ENCODE measurements around the gene PTPDC1. TPM values are rescaled to one million over a fixed set of nuclear protein-coding genes. Genes with fewer than 3 reads are reported as not detected.

PTPDC1 gene
- total RNA-seq, 1 donor = 7.8 TPM

GRCh38 chr9:94057918-94058317 lies 26.3 kb upstream of the PTPDC1 start:
- no peak for TF ChIP-seq CTCF (IDR thresholded peaks at IDR 0.05; ENCODE audit: insufficient read depth, low read depth, low read length)
- DNase-seq (ENCODE audit: low read depth) = no peak
- no peak overlapping the region for H3K4me3 ChIP-seq (ENCODE audit: low read depth, low read length)

- no peak for DNase-seq (ENCODE audit: low read depth)
- no peak for TF ChIP-seq CTCF (IDR thresholded peaks at IDR 0.05; ENCODE audit: insufficient read depth, low read depth, low read length)
- H3K4me3 ChIP-seq (ENCODE audit: low read depth, low read length) = no peak overlapping the region
These were observed 22.4 kb upstream of the PTPDC1 start for GRCh38 chr9:94061864-94062263.

- peak; percentile 86 for TF ChIP-seq CTCF (IDR thresholded peaks at IDR 0.05; ENCODE audit: insufficient read depth, low read depth, low read length)
- H3K4me3 ChIP-seq (ENCODE audit: low read depth, low read length) = no peak overlapping the region
- peak; percentile 93 for DNase-seq (ENCODE audit: low read depth)
These were observed 18.7 kb upstream of the PTPDC1 start for GRCh38 chr9:94065535-94065961.

- DNase-seq (ENCODE audit: low read depth) = peak; percentile 2
- no peak for TF ChIP-seq CTCF (IDR thresholded peaks at IDR 0.05; ENCODE audit: insufficient read depth, low read depth, low read length)
- H3K4me3 ChIP-seq (ENCODE audit: low read depth, low read length) = no peak overlapping the region
These were observed 16.0 kb upstream of the PTPDC1 start for GRCh38 chr9:94068257-94068656.

- DNase-seq (ENCODE audit: low read depth) = no peak
- H3K4me3 ChIP-seq (ENCODE audit: low read depth, low read length) = no peak overlapping the region
- TF ChIP-seq CTCF (IDR thresholded peaks at IDR 0.05; ENCODE audit: insufficient read depth, low read depth, low read length) = no peak
These were observed 7.7 kb upstream of the PTPDC1 start for GRCh38 chr9:94076557-94076956.

GRCh38 chr9:94078086-94078485 lies 6.2 kb upstream of the PTPDC1 start:
- no peak overlapping the region for H3K4me3 ChIP-seq (ENCODE audit: low read depth, low read length)
- TF ChIP-seq CTCF (IDR thresholded peaks at IDR 0.05; ENCODE audit: insufficient read depth, low read depth, low read length) = no peak
- DNase-seq (ENCODE audit: low read depth) = no peak

GRCh38 chr9:94079236-94079635 lies 5.0 kb upstream of the PTPDC1 start:
- TF ChIP-seq CTCF (IDR thresholded peaks at IDR 0.05; ENCODE audit: insufficient read depth, low read depth, low read length) = no peak
- DNase-seq (ENCODE audit: low read depth) = no peak
- no peak overlapping the region for H3K4me3 ChIP-seq (ENCODE audit: low read depth, low read length)

All from fibroblast of villous mesenchyme (primary cell).